Activated T-cell treated with anti-CD3 and anti-CD28 coated beads, Interleukin-2, amount 50 U/mL, for 24 hours (primary cell): ENCODE data around the gene GIMAP2.
A peak's percentile ranks its signal among the peaks of the same experiment; 100 is the strongest.

Experiments used
- DNase-seq: peaks from one replicate; pipeline ENCODE4 v3.0.0-alpha.2; 2020
- H3K27ac Mint-ChIP-seq: 2 replicates; pipeline ENCODE4 v1.8.0; 2020; ENCODE audit warnings: mild to moderate bottlenecking, mixed read lengths
- H3K27me3 Mint-ChIP-seq: 2 replicates; pipeline ENCODE4 v1.8.0; 2020; ENCODE audit warnings: mixed read lengths
- H3K36me3 Mint-ChIP-seq: 2 replicates; pipeline ENCODE4 v1.8.0; 2020; ENCODE audit warnings: low read depth, mixed read lengths
- H3K4me1 Mint-ChIP-seq: 2 replicates; pipeline ENCODE4 v1.8.0; 2020; ENCODE audit warnings: low read depth, mixed read lengths
- H3K4me3 Mint-ChIP-seq: 2 replicates; pipeline ENCODE4 v1.8.0; 2020; ENCODE audit warnings: mild to moderate bottlenecking, moderate library complexity, mixed read lengths
- H3K9me3 Mint-ChIP-seq: 2 replicates; pipeline ENCODE4 v1.8.0; 2020; ENCODE audit warnings: mixed read lengths

GIMAP2 gene

DNA sequence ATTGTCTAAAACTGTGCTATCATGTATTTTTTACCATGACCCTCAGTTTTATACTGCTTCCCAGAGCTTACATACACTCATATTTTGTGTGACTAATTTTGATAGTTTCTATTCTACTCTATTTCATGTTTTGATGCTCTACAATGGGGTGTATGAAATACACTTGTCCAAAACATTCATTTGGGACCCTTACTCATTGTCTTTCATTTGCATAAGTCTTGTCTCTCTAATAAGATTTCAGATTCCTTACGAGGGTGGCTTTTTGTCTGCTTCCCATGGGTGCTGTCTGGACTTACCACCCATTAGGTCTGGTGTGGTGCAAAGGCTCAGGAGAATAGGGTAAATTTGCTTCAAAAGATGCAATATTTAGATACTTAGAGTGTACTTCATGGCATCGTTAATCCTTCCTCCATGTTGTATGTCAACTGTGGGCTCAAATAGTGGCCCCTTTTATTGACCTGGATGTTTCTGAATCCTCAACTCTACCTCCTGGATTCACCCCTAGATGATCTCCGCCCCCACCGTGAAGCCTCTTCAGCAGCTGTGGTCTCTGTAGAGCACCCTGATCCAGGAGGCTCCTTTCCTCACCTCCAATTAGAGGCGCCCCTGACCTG lies 48.1 kb downstream of the GIMAP2 start:
- Mint-ChIP-seq H3K4me1 (peaks cover 77% of the 10 kb centered on the region), H3K4me3 (peak overlapping the region; percentile 56), H3K27ac (peak overlapping the region; percentile 97), H3K9me3 (peaks cover 7% of the 10 kb centered on the region), H3K27me3 (no peaks in the 10 kb centered on the region), H3K36me3 (peaks cover 28% of the 10 kb centered on the region)
- DNase-seq, result no peak

DNA sequence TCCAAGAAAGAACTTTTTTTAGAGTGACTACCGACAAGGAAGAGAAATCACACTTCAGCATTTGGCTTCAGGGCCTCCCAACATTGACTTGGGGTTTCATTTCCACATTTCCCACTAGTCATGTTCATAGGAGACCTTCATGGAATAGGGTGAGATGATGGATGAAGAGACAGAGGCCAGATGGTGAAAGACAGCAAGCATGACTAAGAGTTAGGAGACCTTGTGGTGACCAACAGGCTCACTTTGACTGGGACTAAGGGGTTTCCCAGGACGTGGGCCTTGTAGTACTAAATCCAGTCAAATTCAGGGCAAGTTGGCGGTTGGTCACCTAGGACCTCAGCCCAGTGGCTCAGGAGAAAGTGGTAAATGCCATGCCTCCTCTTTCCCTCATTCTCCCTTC lies 48.7 kb downstream of the GIMAP2 start:
- peak overlapping the region; percentile 97 for H3K27ac Mint-ChIP-seq
- DNase-seq, result no peak
- peaks cover 76% of the 10 kb centered on the region for H3K4me1 Mint-ChIP-seq
- peak overlapping the region; percentile 41 for H3K4me3 Mint-ChIP-seq
- peaks cover 30% of the 10 kb centered on the region for H3K36me3 Mint-ChIP-seq
- H3K27me3 Mint-ChIP-seq, result no peaks in the 10 kb centered on the region
- peaks cover 3% of the 10 kb centered on the region for H3K9me3 Mint-ChIP-seq

DNA sequence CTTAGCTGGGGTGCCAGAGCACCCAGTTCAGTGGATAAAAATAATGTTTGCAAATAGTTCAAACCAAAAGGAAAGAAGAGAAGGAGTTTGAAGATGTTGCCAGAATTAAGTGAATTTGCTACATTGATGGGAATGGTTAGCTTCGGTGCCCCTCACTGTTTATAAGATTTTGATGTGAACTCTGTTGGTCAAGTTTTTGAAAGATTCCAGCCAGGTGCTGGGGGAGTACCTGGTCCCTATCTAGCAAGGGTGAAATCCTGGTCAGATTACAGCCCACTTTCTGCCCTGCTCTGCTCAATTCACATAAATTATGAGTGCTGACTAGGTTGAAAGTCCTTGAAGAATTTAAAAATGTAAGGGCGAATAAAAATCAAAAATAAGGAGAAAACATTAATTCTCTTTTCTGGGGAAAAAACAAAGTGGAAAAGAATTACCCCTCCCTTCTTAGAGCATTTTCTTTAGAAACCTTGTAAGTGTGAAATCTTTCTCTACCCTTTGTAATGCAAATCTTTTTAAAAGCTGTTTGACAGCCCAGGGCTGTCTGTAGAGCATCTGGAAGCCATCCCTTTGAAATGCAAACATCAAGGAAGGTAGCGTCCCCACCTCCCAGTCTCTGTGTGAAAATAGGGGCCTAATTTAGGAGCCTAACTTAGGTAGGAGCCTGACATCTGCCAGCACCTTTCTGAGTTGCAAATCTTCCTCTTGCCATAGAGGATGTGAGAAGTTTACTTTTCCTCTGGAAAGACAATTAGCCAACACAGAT lies 50.3 kb downstream of the GIMAP2 start:
- H3K4me3 Mint-ChIP-seq, result peak overlapping the region; percentile 86
- peaks cover 41% of the 10 kb centered on the region for H3K36me3 Mint-ChIP-seq
- peak overlapping the region; percentile 97 for H3K27ac Mint-ChIP-seq
- H3K9me3 Mint-ChIP-seq, result peaks cover 4% of the 10 kb centered on the region
- no peak for DNase-seq
- no peaks in the 10 kb centered on the region for H3K27me3 Mint-ChIP-seq
- H3K4me1 Mint-ChIP-seq, result peaks cover 75% of the 10 kb centered on the region

DNA sequence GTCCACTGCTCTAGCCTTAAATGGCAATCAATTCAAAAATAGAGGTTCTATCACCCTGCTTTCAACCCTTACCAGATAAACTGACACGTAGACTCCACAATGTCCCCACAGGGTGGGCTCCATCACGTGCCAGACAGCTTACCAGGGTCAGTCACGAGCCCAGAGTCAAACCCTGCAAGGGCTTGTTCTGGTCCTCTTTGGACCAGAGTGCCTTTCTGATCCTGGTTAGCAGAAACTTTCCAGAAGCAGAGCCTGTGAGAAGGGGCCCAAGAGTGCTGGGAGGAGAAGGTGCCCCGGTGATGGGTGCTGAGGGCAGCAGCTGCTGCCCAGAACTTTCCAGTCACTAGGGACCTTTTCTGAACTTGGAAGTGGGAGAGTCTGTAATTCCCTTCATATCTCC lies 51.4 kb downstream of the GIMAP2 start:
- peak overlapping the region; percentile 86 for H3K4me3 Mint-ChIP-seq
- H3K27ac Mint-ChIP-seq, result peak overlapping the region; percentile 97
- H3K9me3 Mint-ChIP-seq, result peaks cover 4% of the 10 kb centered on the region
- H3K36me3 Mint-ChIP-seq, result peaks cover 52% of the 10 kb centered on the region
- H3K27me3 Mint-ChIP-seq, result no peaks in the 10 kb centered on the region
- peak; percentile 69 for DNase-seq
- H3K4me1 Mint-ChIP-seq, result peaks cover 79% of the 10 kb centered on the region

DNA sequence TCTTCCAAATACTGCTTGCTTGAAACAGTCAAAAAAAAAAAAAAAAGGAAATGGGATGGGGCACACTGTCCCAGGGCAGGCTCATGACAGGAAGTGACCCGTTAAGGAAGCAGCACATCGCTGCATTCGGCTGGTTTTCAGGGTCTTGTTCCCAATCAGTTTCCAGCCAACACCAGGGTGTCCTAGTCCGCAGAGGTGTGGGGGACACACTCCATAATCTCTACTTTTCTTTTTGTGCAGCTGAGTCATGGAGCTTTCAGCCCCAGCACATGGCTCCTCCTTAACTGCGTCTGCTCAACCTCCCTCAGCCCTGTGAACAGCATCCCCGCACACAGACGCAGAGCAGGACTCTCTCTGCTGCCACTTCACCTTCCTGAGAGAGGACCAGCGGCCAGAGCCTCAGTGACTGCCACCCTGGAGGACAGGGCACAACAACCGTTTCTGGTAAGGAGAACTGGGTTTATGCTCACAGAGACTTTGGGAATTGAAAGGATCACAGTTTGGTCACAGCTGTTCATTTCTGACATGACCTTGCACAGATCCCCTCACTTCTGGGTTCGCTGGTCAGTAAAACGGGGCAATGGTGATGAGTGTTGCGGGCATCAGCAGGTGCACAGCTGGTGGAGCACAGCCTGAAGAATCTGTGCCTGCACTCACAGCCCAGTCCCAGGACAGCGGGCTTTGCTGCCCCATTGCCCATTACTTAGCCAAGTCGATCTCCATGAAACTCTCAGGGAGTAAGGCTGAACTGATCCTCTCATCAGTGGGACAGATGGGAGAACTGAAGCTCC lies 52.0 kb downstream of the GIMAP2 start, which contains the start of gene GIMAP5:
TSS of gene GIMAP5 (plus strand) at position 154 of the 791 bp plus-strand sequence. CDS start 3,467 bp downstream, outside the sequence.
- H3K27me3 Mint-ChIP-seq, result no peaks in the 10 kb centered on the region
- H3K27ac Mint-ChIP-seq, result peak within 1 kb of the TSS; percentile 97
- peaks cover 57% of the 10 kb centered on the region for H3K36me3 Mint-ChIP-seq
- DNase-seq, result peak; percentile 78
- peaks cover 4% of the 10 kb centered on the region for H3K9me3 Mint-ChIP-seq
- peaks cover 79% of the 10 kb centered on the region for H3K4me1 Mint-ChIP-seq
- H3K4me3 Mint-ChIP-seq, result peak within 1 kb of the TSS; percentile 86

GRCh38 chr7:150738092-150738491 lies 52.6 kb downstream of the GIMAP2 start:
- H3K9me3 Mint-ChIP-seq, result peaks cover 4% of the 10 kb centered on the region
- H3K27me3 Mint-ChIP-seq, result no peaks in the 10 kb centered on the region
- H3K36me3 Mint-ChIP-seq, result peaks cover 64% of the 10 kb centered on the region
- peak overlapping the region; percentile 86 for H3K4me3 Mint-ChIP-seq
- DNase-seq, result no peak
- H3K4me1 Mint-ChIP-seq, result peaks cover 79% of the 10 kb centered on the region
- H3K27ac Mint-ChIP-seq, result peak overlapping the region; percentile 97

- H3K27me3 Mint-ChIP-seq, result no peaks in the 10 kb centered on the region
- peaks cover 69% of the 10 kb centered on the region for H3K36me3 Mint-ChIP-seq
- no peak for DNase-seq
These were observed 53.1 kb downstream of the GIMAP2 start for GRCh38 chr7:150738591-150739001.

GRCh38 chr7:150739033-150739432 lies 53.5 kb downstream of the GIMAP2 start:
- no peaks in the 10 kb centered on the region for H3K27me3 Mint-ChIP-seq
- H3K4me3 Mint-ChIP-seq, result peak overlapping the region; percentile 86
- H3K36me3 Mint-ChIP-seq, result peaks cover 71% of the 10 kb centered on the region
- peaks cover 79% of the 10 kb centered on the region for H3K4me1 Mint-ChIP-seq
- peaks cover 4% of the 10 kb centered on the region for H3K9me3 Mint-ChIP-seq
- no peak for DNase-seq
- H3K27ac Mint-ChIP-seq, result peak overlapping the region; percentile 97

More at GRCh38 chr7:150738591-150739001, 53.1 kb downstream of the GIMAP2 start:
- H3K9me3 Mint-ChIP-seq, result peaks cover 4% of the 10 kb centered on the region
- H3K27ac Mint-ChIP-seq, result peak overlapping the region; percentile 97
- peaks cover 79% of the 10 kb centered on the region for H3K4me1 Mint-ChIP-seq
- peak overlapping the region; percentile 86 for H3K4me3 Mint-ChIP-seq

- Mint-ChIP-seq H3K27me3 (no peaks in the 10 kb centered on the region), H3K27ac (peak overlapping the region; percentile 97), H3K4me3 (peak overlapping the region; percentile 86), H3K9me3 (peaks cover 4% of the 10 kb centered on the region), H3K4me1 (peaks cover 79% of the 10 kb centered on the region), H3K36me3 (peaks cover 79% of the 10 kb centered on the region)
- DNase-seq, result peak; percentile 45
These were observed 54.5 kb downstream of the GIMAP2 start for GRCh38 chr7:150740053-150740452.

- peak; percentile 62 for DNase-seq
These were observed 56.9 kb downstream of the GIMAP2 start for GRCh38 chr7:150742286-150742968.

More at GRCh38 chr7:150742286-150742968, 56.9 kb downstream of the GIMAP2 start:
- H3K9me3 Mint-ChIP-seq, result peaks cover 4% of the 10 kb centered on the region
- no peaks in the 10 kb centered on the region for H3K27me3 Mint-ChIP-seq
- H3K36me3 Mint-ChIP-seq, result peaks cover 88% of the 10 kb centered on the region
- peak overlapping the region; percentile 86 for H3K4me3 Mint-ChIP-seq
- peak overlapping the region; percentile 97 for H3K27ac Mint-ChIP-seq
- peaks cover 79% of the 10 kb centered on the region for H3K4me1 Mint-ChIP-seq
